Measurements from ENCODE around the gene SLC35B4.

The SLC35B4 gene

DNA sequence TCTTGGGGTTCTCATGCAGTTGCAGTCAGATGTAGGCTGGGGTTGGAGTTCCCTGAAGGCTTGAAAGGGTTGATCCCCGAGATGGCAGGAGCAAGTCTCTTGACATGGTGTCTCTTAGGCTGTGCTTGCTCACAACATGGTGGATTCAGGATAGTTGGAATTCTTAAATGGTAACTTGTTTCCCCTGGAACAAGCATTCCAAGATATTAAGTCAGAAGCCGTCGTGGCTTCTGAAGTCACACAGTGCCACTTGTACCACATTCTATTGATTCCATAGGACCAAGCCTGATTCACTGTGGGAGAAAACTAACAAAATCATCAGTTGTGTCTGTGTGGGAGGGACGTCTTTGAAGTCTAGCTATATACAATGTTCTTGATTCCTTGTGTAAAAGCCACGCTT is 3.5 kb upstream of the SLC35B4 start:
- no peak for ATAC-seq
- no peak for TF ChIP-seq CSDC2 (CRISPR knock-in tag; IDR thresholded peaks at IDR 0.05)
- no peak for TF ChIP-seq BACH2 (CRISPR knock-in tag; IDR thresholded peaks at IDR 0.05; ENCODE audit: borderline replicate concordance)
- no peak for TF ChIP-seq TCF4 (CRISPR knock-in tag; IDR thresholded peaks at IDR 0.05; ENCODE audit: borderline replicate concordance)
- TF ChIP-seq, protein P1, sequence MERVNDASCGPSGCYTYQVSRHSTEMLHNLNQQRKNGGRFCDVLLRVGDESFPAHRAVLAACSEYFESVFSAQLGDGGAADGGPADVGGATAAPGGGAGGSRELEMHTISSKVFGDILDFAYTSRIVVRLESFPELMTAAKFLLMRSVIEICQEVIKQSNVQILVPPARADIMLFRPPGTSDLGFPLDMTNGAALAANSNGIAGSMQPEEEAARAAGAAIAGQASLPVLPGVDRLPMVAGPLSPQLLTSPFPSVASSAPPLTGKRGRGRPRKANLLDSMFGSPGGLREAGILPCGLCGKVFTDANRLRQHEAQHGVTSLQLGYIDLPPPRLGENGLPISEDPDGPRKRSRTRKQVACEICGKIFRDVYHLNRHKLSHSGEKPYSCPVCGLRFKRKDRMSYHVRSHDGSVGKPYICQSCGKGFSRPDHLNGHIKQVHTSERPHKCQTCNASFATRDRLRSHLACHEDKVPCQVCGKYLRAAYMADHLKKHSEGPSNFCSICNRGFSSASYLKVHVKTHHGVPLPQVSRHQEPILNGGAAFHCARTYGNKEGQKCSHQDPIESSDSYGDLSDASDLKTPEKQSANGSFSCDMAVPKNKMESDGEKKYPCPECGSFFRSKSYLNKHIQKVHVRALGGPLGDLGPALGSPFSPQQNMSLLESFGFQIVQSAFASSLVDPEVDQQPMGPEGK (CRISPR knock-in tag; IDR thresholded peaks at IDR 0.05; ENCODE audit: borderline replicate concordance): no peak
- TF ChIP-seq ZC3H10 (CRISPR knock-in tag; IDR thresholded peaks at IDR 0.05): no peak
- no peak for TF ChIP-seq GLIS3 (CRISPR knock-in tag; IDR thresholded peaks at IDR 0.05)
- TF ChIP-seq, protein P2, sequence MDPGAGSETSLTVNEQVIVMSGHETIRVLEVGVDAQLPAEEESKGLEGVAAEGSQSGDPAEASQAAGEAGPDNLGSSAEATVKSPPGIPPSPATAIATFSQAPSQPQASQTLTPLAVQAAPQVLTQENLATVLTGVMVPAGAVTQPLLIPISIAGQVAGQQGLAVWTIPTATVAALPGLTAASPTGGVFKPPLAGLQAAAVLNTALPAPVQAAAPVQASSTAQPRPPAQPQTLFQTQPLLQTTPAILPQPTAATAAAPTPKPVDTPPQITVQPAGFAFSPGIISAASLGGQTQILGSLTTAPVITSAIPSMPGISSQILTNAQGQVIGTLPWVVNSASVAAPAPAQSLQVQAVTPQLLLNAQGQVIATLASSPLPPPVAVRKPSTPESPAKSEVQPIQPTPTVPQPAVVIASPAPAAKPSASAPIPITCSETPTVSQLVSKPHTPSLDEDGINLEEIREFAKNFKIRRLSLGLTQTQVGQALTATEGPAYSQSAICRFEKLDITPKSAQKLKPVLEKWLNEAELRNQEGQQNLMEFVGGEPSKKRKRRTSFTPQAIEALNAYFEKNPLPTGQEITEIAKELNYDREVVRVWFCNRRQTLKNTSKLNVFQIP (CRISPR knock-in tag; IDR thresholded peaks at IDR 0.05; ENCODE audit: borderline replicate concordance, low read depth): no peak
- no peak for TF ChIP-seq ARNTL (CRISPR knock-in tag; IDR thresholded peaks at IDR 0.05; ENCODE audit: borderline replicate concordance, low read depth)

DNA sequence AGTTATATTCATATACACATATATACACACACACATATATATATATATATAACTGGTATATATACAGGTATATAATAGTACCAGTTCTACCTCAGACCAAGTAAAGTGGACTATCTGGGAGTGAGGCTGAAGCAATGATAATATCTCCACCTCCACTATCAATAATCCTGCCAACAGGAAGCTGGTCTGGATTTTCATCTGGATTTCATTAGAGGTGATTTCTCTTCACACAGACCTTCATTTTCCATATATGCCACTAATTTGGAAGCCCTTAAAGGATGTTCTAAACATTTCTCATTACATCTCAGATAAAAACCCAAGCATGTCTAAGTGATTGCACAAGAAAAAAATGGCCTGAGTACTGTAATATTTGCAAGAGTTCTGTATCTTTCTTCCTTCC is 1.7 kb upstream of the SLC35B4 start:
- TF ChIP-seq ZFP30 (CRISPR knock-in tag; IDR thresholded peaks at IDR 0.05) (peak; percentile 82), ESRRG (CRISPR knock-in tag; IDR thresholded peaks at IDR 0.05) (no peak), PPARA (CRISPR knock-in tag; IDR thresholded peaks at IDR 0.05; ENCODE audit: borderline replicate concordance) (no peak), ZFP3 (CRISPR knock-in tag; IDR thresholded peaks at IDR 0.05) (no peak), ZNF565 (CRISPR knock-in tag; conservative IDR thresholded peaks at IDR 0.05; ENCODE audit: low read depth) (no peak), TCF4 (CRISPR knock-in tag; IDR thresholded peaks at IDR 0.05; ENCODE audit: borderline replicate concordance) (peak; percentile 83), GLIS3 (CRISPR knock-in tag; IDR thresholded peaks at IDR 0.05) (no peak), ZC3H10 (CRISPR knock-in tag; IDR thresholded peaks at IDR 0.05) (no peak), RARB (CRISPR knock-in tag; IDR thresholded peaks at IDR 0.05) (no peak), BACH2 (CRISPR knock-in tag; IDR thresholded peaks at IDR 0.05; ENCODE audit: borderline replicate concordance) (no peak), ZNF8 (CRISPR knock-in tag; IDR thresholded peaks at IDR 0.05) (no peak), ZNF70 (CRISPR knock-in tag; IDR thresholded peaks at IDR 0.05) (no peak), OSR1 (CRISPR knock-in tag; IDR thresholded peaks at IDR 0.05) (no peak)
- TF ChIP-seq, protein P2 (CRISPR knock-in tag; IDR thresholded peaks at IDR 0.05; ENCODE audit: borderline replicate concordance, low read depth): no peak
- TF ChIP-seq, protein P1 (CRISPR knock-in tag; IDR thresholded peaks at IDR 0.05; ENCODE audit: borderline replicate concordance): no peak
- ATAC-seq: no peak

GRCh38 chr7:134317434-134317833 is 704 bp upstream of the SLC35B4 start:
- TF ChIP-seq TCF4 (CRISPR knock-in tag; IDR thresholded peaks at IDR 0.05; ENCODE audit: borderline replicate concordance): no peak
- TF ChIP-seq, protein P3, sequence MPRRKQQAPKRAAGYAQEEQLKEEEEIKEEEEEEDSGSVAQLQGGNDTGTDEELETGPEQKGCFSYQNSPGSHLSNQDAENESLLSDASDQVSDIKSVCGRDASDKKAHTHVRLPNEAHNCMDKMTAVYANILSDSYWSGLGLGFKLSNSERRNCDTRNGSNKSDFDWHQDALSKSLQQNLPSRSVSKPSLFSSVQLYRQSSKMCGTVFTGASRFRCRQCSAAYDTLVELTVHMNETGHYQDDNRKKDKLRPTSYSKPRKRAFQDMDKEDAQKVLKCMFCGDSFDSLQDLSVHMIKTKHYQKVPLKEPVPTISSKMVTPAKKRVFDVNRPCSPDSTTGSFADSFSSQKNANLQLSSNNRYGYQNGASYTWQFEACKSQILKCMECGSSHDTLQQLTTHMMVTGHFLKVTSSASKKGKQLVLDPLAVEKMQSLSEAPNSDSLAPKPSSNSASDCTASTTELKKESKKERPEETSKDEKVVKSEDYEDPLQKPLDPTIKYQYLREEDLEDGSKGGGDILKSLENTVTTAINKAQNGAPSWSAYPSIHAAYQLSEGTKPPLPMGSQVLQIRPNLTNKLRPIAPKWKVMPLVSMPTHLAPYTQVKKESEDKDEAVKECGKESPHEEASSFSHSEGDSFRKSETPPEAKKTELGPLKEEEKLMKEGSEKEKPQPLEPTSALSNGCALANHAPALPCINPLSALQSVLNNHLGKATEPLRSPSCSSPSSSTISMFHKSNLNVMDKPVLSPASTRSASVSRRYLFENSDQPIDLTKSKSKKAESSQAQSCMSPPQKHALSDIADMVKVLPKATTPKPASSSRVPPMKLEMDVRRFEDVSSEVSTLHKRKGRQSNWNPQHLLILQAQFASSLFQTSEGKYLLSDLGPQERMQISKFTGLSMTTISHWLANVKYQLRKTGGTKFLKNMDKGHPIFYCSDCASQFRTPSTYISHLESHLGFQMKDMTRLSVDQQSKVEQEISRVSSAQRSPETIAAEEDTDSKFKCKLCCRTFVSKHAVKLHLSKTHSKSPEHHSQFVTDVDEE (CRISPR knock-in tag; IDR thresholded peaks at IDR 0.05): no peak
- no peak for TF ChIP-seq ARNTL (CRISPR knock-in tag; IDR thresholded peaks at IDR 0.05; ENCODE audit: borderline replicate concordance, low read depth)
- no peak for TF ChIP-seq ZNF70 (CRISPR knock-in tag; IDR thresholded peaks at IDR 0.05)
- TF ChIP-seq TOX (CRISPR knock-in tag; IDR thresholded peaks at IDR 0.05; ENCODE audit: borderline replicate concordance): no peak
- no peak for TF ChIP-seq ZNF565 (CRISPR knock-in tag; conservative IDR thresholded peaks at IDR 0.05; ENCODE audit: low read depth)
- TF ChIP-seq ZC3H10 (CRISPR knock-in tag; IDR thresholded peaks at IDR 0.05): no peak
- TF ChIP-seq, protein P4, sequence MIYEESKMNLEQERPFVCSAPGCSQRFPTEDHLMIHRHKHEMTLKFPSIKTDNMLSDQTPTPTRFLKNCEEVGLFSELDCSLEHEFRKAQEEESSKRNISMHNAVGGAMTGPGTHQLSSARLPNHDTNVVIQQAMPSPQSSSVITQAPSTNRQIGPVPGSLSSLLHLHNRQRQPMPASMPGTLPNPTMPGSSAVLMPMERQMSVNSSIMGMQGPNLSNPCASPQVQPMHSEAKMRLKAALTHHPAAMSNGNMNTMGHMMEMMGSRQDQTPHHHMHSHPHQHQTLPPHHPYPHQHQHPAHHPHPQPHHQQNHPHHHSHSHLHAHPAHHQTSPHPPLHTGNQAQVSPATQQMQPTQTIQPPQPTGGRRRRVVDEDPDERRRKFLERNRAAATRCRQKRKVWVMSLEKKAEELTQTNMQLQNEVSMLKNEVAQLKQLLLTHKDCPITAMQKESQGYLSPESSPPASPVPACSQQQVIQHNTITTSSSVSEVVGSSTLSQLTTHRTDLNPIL (CRISPR knock-in tag; IDR thresholded peaks at IDR 0.05; ENCODE audit: low read depth): no peak
- TF ChIP-seq, protein P5, sequence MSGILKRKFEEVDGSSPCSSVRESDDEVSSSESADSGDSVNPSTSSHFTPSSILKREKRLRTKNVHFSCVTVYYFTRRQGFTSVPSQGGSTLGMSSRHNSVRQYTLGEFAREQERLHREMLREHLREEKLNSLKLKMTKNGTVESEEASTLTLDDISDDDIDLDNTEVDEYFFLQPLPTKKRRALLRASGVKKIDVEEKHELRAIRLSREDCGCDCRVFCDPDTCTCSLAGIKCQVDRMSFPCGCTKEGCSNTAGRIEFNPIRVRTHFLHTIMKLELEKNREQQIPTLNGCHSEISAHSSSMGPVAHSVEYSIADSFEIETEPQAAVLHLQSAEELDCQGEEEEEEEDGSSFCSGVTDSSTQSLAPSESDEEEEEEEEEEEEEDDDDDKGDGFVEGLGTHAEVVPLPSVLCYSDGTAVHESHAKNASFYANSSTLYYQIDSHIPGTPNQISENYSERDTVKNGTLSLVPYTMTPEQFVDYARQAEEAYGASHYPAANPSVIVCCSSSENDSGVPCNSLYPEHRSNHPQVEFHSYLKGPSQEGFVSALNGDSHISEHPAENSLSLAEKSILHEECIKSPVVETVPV (CRISPR knock-in tag; IDR thresholded peaks at IDR 0.05): no peak
- TF ChIP-seq, protein P2 (CRISPR knock-in tag; IDR thresholded peaks at IDR 0.05; ENCODE audit: borderline replicate concordance, low read depth): no peak
- no peak for ATAC-seq

Measured in SK-N-SH treated with all-trans-retinoic acid at 6 μM for 48 hours (cell line).